Brain pericyte (primary cell): ENCODE results near the gene TRAF3.

Experiments
- DNase-seq: peaks from one replicate; pipeline ENCODE4 v3.0.0-alpha.2; 2012; ENCODE audit warnings: low read depth, low spot score

TRAF3 gene

GRCh38 chr14:102935756-102936155 lies 158.5 kb downstream of the TRAF3 start:
- DNase-seq, result no peak

GRCh38 chr14:102937331-102938175 lies 160.3 kb downstream of the TRAF3 start:
- DNase-seq, result no peak

DNA sequence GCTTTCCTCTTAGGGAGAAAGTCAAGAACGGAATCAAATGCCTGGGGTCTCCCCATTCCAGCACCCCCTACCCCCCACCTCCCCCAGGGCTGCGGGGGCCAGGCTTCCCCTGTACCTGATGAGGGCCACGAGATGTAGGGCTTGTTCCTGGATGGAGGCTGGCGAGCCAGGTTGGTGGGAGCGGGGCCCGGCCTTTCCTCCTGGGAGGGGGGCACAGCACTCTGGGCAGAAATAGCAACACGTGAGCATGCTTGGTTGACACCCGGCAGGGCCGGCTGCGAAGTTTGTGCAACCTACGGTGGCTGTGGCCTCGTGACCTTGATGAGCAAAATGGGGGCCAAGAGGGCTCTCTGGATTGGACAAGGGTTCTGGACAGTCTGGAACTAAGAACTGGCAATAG lies 160.9 kb downstream of the TRAF3 start:
- DNase-seq, result no peak

DNA sequence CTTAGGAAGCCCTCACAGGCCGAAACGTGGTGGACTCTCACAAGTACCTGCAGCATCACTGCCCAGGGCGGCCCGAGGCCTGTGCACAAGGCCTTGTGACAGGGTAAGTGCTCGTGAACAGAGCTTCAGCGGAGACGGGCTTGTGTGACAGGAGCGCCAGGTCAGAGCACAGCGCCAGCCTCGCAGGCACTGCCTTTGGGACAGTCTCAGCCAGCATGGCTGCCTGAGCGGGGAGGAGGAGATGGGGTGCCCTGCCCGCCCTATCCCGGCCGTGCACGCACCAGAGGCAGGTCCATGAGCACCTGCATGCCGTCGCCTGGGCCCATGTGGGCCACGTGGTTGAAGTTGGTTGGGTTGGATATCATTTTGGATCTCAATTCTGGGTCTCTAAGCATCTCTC lies 162.1 kb downstream of the TRAF3 start:
- DNase-seq, result no peak

GRCh38 chr14:102939820-102940561 lies 162.7 kb downstream of the TRAF3 start:
- DNase-seq, result no peak

GRCh38 chr14:102940729-102941362 lies 163.6 kb downstream of the TRAF3 start:
- DNase-seq, result no peak

DNA sequence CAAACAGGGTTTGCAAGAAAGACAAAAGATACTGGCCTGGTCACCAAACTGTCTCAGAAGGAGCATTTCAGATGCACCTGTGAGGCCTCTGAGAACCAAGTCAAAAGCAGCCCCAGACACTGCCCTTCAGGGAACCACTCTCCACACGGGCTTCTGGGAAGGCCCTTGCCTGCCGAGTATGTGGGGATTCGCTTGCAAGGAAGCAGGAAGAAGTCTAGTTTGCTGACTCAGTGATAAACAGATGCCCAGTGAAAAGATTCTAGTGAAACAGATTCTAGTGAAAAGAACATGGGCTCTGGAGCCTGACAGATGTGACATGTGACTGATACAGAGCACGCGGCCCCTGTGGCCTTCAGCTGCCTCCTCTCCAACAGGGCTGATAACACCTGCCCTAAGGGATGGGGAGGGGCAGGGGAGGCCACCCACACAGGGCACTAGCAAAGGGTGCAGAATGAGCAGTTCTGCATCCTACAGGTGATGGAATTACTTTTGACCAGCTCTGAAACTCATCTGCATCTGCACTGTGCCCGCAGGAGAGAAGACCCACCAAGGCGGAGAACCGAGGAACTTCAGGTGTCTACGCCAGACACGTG lies 164.3 kb downstream of the TRAF3 start:
- no peak for DNase-seq

GRCh38 chr14:102942069-102942468 lies 164.8 kb downstream of the TRAF3 start:
- no peak for DNase-seq

DNA sequence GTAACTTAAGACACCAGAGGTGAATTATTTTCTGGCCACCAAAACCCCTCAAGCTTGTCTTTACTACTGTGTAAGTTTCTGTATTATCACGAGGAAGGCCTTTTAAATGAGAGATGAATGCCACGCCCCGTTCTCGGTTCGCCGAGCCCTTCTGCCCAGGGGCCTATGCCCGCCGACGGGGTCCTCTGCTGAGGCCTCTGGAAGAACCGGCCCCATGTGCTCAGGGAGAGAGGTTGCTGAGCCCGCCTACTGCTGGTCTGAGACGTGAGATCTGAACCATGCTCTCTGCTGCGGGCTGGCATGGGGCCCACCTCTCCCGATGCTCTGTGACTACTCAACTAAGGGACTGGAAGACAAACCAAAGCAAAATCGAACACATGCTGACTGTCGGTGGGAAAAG lies 166.2 kb downstream of the TRAF3 start:
- DNase-seq, result no peak

DNA sequence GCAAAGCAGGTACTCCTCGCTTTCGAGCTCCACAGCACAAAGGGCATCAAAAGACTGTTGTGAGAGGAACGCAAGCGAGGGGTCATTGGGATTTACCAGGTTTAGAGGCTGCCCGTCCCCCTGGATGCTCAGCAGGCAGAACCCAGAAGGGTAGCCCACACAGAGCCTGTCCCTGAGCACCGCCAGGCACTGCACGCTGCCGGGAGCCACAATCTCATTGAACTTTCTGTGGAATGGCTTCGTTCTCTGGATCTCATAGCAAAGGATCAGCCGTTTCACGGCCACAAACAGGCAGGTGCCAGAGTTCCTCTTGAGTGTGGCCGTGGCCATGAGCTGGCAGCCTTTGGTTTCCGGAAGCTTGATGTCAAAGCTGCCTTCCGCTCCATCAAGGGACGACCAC lies 166.7 kb downstream of the TRAF3 start:
- no peak for DNase-seq

- no peak for DNase-seq
These were observed 167.4 kb downstream of the TRAF3 start for GRCh38 chr14:102944448-102945330.

DNA sequence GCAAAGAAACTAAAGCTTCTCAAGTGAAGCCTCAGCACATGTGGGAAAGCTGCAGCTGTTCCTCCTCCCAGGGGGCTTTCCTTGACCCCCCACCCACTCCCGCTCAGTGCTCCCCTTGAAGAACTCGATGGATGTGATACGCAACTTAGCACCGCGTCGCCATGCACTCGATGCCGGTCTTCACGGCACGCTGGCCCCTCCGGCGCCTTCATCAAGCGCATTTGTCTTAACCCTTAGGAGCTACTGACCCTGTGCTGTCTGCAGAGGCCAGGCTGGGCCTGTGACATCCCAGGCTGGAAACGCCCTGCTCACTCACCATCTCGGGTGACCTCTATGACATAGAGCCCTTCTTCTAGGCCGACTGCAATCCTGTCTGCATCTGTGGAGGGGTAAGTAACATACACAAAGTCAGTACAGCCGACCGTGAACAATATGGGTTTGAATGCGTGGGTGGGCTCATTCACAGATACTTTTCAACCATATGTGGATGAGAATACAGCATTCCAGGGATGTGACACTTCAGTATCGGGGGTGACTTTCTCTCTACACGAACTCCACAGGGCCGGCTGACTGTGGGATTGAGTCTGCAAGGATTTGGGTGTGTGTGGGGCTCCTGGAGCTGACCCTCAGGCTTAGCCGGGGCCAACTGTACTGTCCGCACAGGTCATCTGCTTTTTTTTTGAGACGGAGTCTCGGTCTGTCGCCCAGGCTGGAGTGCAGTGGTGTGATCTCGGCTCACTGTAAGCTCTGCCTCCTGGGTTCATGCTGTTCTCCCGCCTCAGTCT lies 168.3 kb downstream of the TRAF3 start:
- no peak for DNase-seq

DNA sequence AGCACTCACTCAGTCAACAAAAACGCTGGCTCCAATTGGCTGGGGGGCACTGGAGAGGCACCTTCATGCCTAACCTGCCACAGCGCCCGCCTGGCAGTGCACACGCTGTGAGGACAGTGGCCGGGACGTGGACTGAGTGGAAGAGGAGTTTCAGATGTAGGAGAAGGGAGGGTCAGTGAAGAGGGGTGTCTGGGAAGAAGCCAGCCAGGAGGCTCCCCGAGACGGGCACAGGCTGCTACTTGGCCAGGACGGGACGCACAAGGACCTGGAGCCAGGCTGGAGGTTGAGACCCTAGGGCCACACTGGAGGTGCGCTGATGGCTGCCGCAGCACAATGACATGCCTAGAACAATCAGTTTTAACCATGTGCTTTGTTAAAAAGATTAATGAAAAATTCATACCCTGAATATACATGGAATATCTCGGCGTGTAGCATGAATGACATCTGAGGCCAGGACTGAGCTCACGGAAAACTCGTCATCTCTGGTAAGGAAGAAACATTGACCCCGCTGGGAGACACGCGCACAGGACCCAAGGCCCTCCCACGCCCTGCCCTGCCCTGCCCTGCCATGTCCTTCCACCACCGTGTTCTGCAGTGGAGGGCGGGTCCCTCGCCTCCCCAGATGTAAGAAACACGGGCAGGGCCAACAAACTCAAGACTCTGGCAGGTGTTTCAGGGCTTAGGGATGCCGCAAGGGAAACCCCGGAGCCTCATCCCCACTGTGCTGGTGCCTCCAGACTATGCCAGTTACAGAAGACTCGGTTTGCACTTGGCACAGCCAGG lies 170.3 kb downstream of the TRAF3 start:
- no peak for DNase-seq

DNA sequence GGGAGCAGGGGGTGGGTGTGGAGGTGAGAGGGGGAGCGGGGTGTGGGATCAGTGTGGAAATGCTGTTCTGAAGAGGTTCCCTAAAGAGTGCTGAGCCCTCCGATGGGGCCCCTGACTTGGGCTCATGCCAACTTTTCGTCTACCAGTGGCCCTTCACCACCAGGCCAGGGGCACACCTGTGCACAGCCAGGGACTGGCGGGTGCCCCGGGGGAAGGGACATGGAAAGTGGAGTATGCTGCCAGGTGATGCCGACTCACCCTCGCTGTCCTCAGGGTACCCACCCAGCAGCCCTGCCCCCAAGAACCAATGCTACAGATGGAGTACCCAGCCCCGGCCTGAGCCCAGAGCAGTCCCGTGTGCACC lies 171.4 kb downstream of the TRAF3 start:
- DNase-seq, result no peak

GRCh38 chr14:102949062-102949800 lies 172.0 kb downstream of the TRAF3 start:
- DNase-seq, result no peak

- no peak for DNase-seq
These were observed 172.7 kb downstream of the TRAF3 start for GRCh38 chr14:102949801-102950451.

GRCh38 chr14:102951034-102951433 lies 173.8 kb downstream of the TRAF3 start:
- no peak for DNase-seq

DNA sequence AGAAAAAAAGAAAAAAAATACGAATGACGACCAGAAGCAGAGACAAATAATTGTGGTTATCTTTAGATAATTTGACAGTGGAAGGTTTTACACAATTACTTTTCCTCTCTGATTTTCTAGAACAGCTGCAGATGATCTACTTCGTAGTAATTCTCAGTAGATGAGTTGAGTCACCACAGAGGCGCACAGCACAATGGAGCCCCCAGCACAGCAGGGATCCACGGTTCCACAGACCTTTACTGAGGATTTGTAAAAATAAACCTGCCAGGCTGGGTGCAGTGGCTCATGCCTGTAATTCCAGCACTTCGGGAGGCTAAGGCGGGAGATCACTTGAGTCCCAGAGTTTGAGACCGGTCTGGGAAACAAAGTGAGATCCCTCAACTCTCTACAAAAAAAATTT lies 174.6 kb downstream of the TRAF3 start:
- DNase-seq, result peak; percentile 64
